22Rv1 (cell line): ENCODE measurements around the gene COL4A2.

Experiments used
- CTCF ChIP-seq: fragments of 450-650 bp; IDR thresholded peaks from 2 replicates; pipeline ENCODE4 v1.5.1; 2017; ENCODE audit warnings: mild to moderate bottlenecking
- ZFX ChIP-seq: fragments of 450-650 bp; IDR thresholded peaks from 2 replicates; pipeline ENCODE4 v1.6.1; 2017; ENCODE audit warnings: antibody characterized with exemption, borderline replicate concordance

GRCh38 chr13:110387451-110388107 is 80.5 kb downstream of the COL4A2 start:
- TF ChIP-seq CTCF: no peak
- TF ChIP-seq ZFX: no peak
